ENCODE data around the gene ALPP.
"Not testable (repeated sequence)": the region's sequence is repeated elsewhere in the genome, so short reads cannot be mapped to it uniquely, and the experiment has no call there.

The ALPP gene

GRCh38 chr2:232352511-232353091 is 25.9 kb upstream of the ALPP start:
- no peak for TF ChIP-seq CTCF (conservative IDR thresholded peaks at IDR 0.05; ENCODE audit: low read length)
- no peak for DNase-seq (ENCODE audit: low read depth)
- H3K4me3 ChIP-seq (ENCODE audit: low read length) = no peak overlapping the region

- no peak for DNase-seq (ENCODE audit: low read depth)
- no peak for TF ChIP-seq CTCF (conservative IDR thresholded peaks at IDR 0.05; ENCODE audit: low read length)
- no peak overlapping the region for H3K4me3 ChIP-seq (ENCODE audit: low read length)
These were observed 25.5 kb upstream of the ALPP start for GRCh38 chr2:232353096-232353495.

- DNase-seq (ENCODE audit: low read depth) = no peak
- H3K4me3 ChIP-seq (ENCODE audit: low read length) = no peak overlapping the region
- no peak for TF ChIP-seq CTCF (conservative IDR thresholded peaks at IDR 0.05; ENCODE audit: low read length)
These were observed 24.9 kb upstream of the ALPP start for GRCh38 chr2:232353660-232354059.

- DNase-seq (ENCODE audit: low read depth) = no peak
- H3K4me3 ChIP-seq (ENCODE audit: low read length) = no peak overlapping the region
- no peak for TF ChIP-seq CTCF (conservative IDR thresholded peaks at IDR 0.05; ENCODE audit: low read length)
These were observed 24.5 kb upstream of the ALPP start for GRCh38 chr2:232354069-232354468.

GRCh38 chr2:232361646-232362045 is 16.9 kb upstream of the ALPP start:
- no peak for TF ChIP-seq CTCF (conservative IDR thresholded peaks at IDR 0.05; ENCODE audit: low read length)
- no peak overlapping the region for H3K4me3 ChIP-seq (ENCODE audit: low read length)
- DNase-seq (ENCODE audit: low read depth) = no peak

- no peak overlapping the region for H3K4me3 ChIP-seq (ENCODE audit: low read length)
- TF ChIP-seq CTCF (conservative IDR thresholded peaks at IDR 0.05; ENCODE audit: low read length) = no peak
- no peak for DNase-seq (ENCODE audit: low read depth)
These were observed 16.2 kb upstream of the ALPP start for GRCh38 chr2:232362174-232362900.

- DNase-seq (ENCODE audit: low read depth); H3K4me3 ChIP-seq (ENCODE audit: low read length): not testable (repeated sequence)
These were observed 15.3 kb upstream of the ALPP start for GRCh38 chr2:232363064-232363783.
